ENCODE results near the gene KLF7.

DNA sequence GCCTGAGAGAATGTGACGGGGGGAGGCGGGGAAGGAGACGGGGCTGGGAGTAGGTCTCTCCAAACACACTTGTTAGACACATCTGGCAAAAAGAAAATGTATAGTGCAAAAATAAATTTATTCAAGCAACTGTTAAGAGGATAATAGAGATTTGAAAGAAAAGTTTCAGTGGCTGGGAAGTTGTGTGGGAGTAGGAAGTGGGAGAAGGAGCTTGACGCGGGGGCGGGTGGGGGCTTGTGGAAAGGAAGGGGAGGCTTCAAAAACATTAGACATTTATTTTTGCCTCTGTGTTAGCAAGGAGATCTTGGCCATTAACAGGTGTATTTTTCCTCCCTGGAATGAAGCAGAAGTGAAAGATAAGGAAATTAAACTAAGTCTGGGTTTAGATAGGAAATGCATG, 90.3 kb downstream of the KLF7 start:
- TF ChIP-seq CTCF (IDR thresholded peaks at IDR 0.05) (no peak), POLR2A (IDR thresholded peaks at IDR 0.05) (no peak)

Measured in right lobe of liver (tissue), 4 donors.